ENCODE data around the gene NDUFAF2.
"Not testable (repeated sequence)": the region's sequence is repeated elsewhere in the genome, so short reads cannot be mapped to it uniquely, and the experiment has no call there.

NDUFAF2 gene

DNA sequence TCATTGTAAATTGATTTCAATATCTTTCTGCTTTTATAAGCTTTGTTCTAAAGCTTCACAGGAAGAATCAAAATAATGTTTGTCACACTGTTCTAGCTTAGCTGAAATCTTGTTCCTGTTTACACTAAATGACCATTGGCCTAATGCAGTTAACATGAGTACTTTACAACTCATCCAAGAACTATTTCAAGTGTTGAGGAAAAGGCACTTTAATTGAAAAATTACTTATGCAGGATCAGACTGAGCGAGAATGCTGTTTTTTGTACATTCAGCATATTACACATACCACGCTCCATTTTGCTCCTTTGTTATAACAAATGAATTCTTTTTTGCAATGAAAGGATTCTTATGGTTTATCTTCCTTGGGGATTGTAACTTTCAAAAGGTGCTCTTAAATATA is 239.7 kb downstream of the NDUFAF2 start:
- no peak for DNase-seq

DNA sequence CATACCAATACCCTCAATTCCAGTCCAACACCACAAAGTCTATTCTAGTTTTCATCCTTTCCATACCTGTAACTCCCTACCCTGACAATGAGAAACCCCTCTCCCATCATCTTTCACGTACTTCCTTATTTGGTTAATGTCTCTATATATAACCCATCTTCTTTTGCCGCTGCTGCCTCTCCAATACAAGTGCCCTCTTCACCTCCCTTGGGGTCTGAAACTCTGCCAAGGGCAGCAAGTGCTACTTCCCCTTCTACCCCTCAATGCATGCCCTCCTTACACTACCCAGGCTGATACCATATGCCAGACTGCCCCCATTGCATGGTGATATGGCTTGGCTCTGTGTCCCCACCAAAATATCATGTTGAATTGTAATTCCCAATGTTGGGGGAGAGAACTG is 241.6 kb downstream of the NDUFAF2 start:
- DNase-seq, result no peak

DNA sequence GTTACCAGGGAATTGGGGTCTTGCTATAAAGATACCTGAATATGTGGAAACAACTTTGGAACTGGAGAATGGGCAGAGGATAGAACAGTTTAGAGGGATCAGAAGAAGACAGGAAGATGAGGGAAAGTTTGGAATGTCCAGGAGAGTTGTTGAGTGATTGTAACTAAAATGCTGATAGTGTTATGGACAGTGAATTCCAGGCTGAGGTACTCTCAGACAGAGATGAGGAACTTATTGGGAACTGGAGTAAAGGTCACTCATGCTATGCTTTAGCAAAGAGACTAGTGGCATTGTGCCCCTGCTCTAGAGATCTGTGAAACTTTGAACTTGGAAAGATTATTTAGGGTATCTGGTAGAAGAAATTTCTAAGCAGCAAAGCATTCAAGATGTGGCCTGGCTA is 242.3 kb downstream of the NDUFAF2 start:
- DNase-seq, result not testable (repeated sequence)

DNA sequence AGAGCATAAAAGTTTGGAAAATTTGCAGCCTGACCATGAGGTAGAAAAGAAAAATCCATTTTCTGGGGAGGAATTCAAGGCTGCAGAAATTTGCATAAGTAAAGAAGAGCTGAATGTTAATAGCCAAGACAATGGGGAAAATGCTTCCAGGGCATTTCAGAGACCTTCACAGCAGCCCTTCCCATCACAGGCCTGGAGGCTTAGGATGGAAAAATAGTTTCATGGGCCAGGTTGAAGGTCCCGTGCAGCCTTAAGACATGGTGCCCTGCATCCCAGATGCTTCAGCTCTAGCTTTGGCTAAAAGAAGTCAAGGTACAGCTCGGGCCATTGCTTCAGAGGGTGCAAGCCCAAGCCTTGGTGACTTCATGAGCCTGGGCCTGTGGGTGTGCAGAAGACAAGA is 242.8 kb downstream of the NDUFAF2 start:
- not testable (repeated sequence) for DNase-seq

DNA sequence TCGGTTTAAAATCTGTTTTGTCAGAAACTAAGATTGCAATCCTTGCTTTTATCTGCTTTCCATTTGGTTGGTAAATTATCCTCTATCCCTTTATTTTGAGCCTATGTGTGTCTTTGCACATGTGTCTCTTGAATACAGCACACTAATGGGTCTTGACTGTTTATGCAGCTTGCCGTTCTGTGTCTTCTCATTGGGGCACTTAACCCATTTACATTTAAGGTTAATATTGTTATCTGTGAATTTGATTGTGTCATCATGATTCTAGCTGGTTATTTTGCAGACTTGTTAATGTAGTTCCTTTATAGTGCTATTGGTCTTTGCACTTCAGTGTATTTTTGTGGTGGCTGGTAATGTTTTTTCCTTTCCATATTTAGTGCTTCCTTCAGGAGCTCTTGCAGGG is 253.6 kb downstream of the NDUFAF2 start:
- no peak for DNase-seq

DNA sequence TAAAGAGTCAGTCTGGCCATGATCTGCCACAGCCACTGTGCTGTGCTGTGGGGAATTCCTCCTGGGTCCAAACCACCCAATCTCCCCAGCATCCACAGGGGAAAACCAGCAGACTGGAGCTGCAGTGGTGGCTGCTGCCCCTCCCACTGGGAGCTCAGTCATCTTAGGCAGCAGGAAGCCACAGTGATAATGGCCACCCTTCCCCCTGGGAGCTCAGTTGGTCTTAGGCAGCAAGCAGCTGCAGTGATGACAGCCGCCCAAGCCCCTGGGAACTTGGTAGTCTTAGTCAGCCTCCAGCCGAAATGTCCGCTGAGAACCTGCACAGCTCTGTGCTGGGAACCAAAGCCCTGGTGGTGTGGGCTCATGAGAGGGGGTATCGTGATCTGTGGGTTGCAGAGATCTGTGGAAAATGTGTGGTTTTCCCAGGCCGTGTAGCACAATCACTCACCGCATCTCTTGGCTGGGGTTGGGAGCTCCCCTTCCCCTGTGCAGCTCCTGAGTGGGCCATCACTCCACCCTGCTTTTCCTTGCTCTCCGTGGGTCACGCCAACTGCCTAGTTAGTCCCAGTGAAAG is 255.7 kb downstream of the NDUFAF2 start:
- DNase-seq, result no peak

DNA sequence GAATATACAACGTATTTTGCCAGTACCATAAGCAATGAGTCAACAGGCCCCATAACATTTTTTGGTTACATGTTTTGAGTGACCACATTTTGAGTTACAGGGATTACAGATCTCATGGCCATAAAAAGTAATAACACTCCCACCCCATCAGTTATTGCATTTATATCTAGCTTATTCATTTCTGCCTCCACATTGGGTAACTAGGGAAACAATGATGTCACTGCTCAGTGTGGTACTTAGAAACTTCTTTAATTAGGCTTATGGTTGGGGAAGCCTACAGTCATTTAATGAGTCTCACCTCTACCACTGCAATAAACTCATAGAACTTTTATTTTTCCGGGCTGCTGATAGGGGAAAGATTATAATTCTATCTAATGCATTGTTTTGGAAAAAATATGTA is 257.2 kb downstream of the NDUFAF2 start:
- no peak for DNase-seq

Data from NCI-H1417 treated with DMSO at 0.1 percent for 48 hours (cell line).